ENCODE data around the gene TEC.
"Not testable (repeated sequence)": the region's sequence is repeated elsewhere in the genome, so short reads cannot be mapped to it uniquely, and the experiment has no call there.

The TEC gene

GRCh38 chr4:48268956-48269860 lies at the start of gene TEC:
TEC (minus strand) TSS chr4:48269838; CDS start chr4:48228614, 41,224 bp downstream.
- DNase-seq: no peak

GRCh38 chr4:48315728-48316630 lies 46.3 kb upstream of the TEC start:
- peak; percentile 0 for DNase-seq

- DNase-seq: not testable (repeated sequence)
Observed at GRCh38 chr4:48314746-48315145, 45.1 kb upstream of the TEC start.

GRCh38 chr4:48311896-48312295 lies 42.3 kb upstream of the TEC start:
- DNase-seq: no peak

- DNase-seq: no peak
Observed at GRCh38 chr4:48308901-48309300, 39.3 kb upstream of the TEC start.

- no peak for DNase-seq
Observed at GRCh38 chr4:48307528-48307927, 37.9 kb upstream of the TEC start.

- DNase-seq: no peak
Observed at GRCh38 chr4:48305508-48305907, 35.9 kb upstream of the TEC start.

- DNase-seq: no peak
Observed at GRCh38 chr4:48300004-48300403, 30.4 kb upstream of the TEC start.

GRCh38 chr4:48299560-48299959 lies 29.9 kb upstream of the TEC start:
- DNase-seq: no peak

GRCh38 chr4:48297256-48297846 lies 27.7 kb upstream of the TEC start:
- DNase-seq: no peak

GRCh38 chr4:48296365-48296764 lies 26.7 kb upstream of the TEC start:
- DNase-seq: no peak

GRCh38 chr4:48295116-48295515 lies 25.5 kb upstream of the TEC start:
- no peak for DNase-seq

GRCh38 chr4:48292218-48292790 lies 22.7 kb upstream of the TEC start:
- not testable (repeated sequence) for DNase-seq

GRCh38 chr4:48290146-48290772 lies 20.6 kb upstream of the TEC start:
- DNase-seq: no peak

- not testable (repeated sequence) for DNase-seq
Observed at GRCh38 chr4:48286060-48286459, 16.4 kb upstream of the TEC start.

- DNase-seq: not testable (repeated sequence)
Observed at GRCh38 chr4:48285640-48286039, 16.0 kb upstream of the TEC start.

GRCh38 chr4:48275686-48276085 lies 6.0 kb upstream of the TEC start:
- DNase-seq: no peak

GRCh38 chr4:48275247-48275646 lies 5.6 kb upstream of the TEC start:
- DNase-seq: no peak

GRCh38 chr4:48271626-48272025 lies 2.0 kb upstream of the TEC start:
- DNase-seq: no peak

GRCh38 chr4:48270951-48271473 lies 1.4 kb upstream of the TEC start:
- no peak for DNase-seq

GRCh38 chr4:48270523-48270897 lies 872 bp upstream of the TEC start:
- no peak for DNase-seq

GRCh38 chr4:48269861-48270522 lies 354 bp upstream of the TEC start:
- peak; percentile 1 for DNase-seq
